Embryonic facial prominence (tissue), 1 donor: Measurements from ENCODE around the gene SOBP.
A peak's percentile ranks its signal among the peaks of the same experiment; 100 is the strongest.

Source experiments
- DNase-seq: peaks from one replicate; pipeline ENCODE4 v3.0.0-alpha.2; 2016; ENCODE audit errors: extremely low spot score

Gene SOBP

GRCh38 chr6:107657373-107657754 is 167.4 kb downstream of the SOBP start:
- no peak for DNase-seq

- DNase-seq: no peak
Measured at GRCh38 chr6:107657755-107658461, 168.0 kb downstream of the SOBP start.

- no peak for DNase-seq
Measured at GRCh38 chr6:107658920-107659865, 169.3 kb downstream of the SOBP start.

GRCh38 chr6:107660839-107661238 is 170.9 kb downstream of the SOBP start:
- DNase-seq: no peak

- no peak for DNase-seq
Measured at GRCh38 chr6:107661291-107661690, 171.4 kb downstream of the SOBP start.

GRCh38 chr6:107662333-107662732 is 172.4 kb downstream of the SOBP start:
- DNase-seq: no peak

GRCh38 chr6:107663308-107663707 is 173.4 kb downstream of the SOBP start:
- no peak for DNase-seq

- DNase-seq: no peak
Measured at GRCh38 chr6:107665382-107665781, 175.5 kb downstream of the SOBP start.

GRCh38 chr6:107666084-107666980 is 176.4 kb downstream of the SOBP start:
- no peak for DNase-seq

- no peak for DNase-seq
Measured at GRCh38 chr6:107666981-107667601, 177.2 kb downstream of the SOBP start.

- no peak for DNase-seq
Measured at GRCh38 chr6:107667790-107668189, 177.9 kb downstream of the SOBP start.

- DNase-seq: no peak
Measured at GRCh38 chr6:107668743-107669474, 179.0 kb downstream of the SOBP start.

- DNase-seq: no peak
Measured at GRCh38 chr6:107670792-107671199, 180.9 kb downstream of the SOBP start.

- no peak for DNase-seq
Measured at GRCh38 chr6:107673076-107673494, 183.2 kb downstream of the SOBP start.

GRCh38 chr6:107674995-107675738 is 185.2 kb downstream of the SOBP start:
- peak; percentile 77 for DNase-seq

- DNase-seq: no peak
Measured at GRCh38 chr6:107676042-107676441, 186.1 kb downstream of the SOBP start.

GRCh38 chr6:107677399-107677798 is 187.5 kb downstream of the SOBP start:
- no peak for DNase-seq

- DNase-seq: no peak
Measured at GRCh38 chr6:107679457-107679856, 189.5 kb downstream of the SOBP start.

- no peak for DNase-seq
Measured at GRCh38 chr6:107682721-107683120, 192.8 kb downstream of the SOBP start.

GRCh38 chr6:107683183-107683582 is 193.3 kb downstream of the SOBP start:
- no peak for DNase-seq
